Transverse colon (tissue), 4 donors: Measurements from ENCODE around the gene C5orf63. TPM values are rescaled to one million over a fixed set of nuclear protein-coding genes. Genes with fewer than 3 reads are reported as not detected.
A peak's percentile ranks its signal among the peaks of the same experiment; 100 is the strongest.

ENCODE experiments used
- DNase-seq: peaks from one replicate; pipeline ENCODE4 v3.0.0-alpha.2; 2019
- H3K27ac ChIP-seq, 4 donors: fragments of 200-600 bp; sonication (generic); 2 replicates each; pipeline ENCODE4 v1.5.1; 2016 to 2018; ENCODE audit warnings: inconsistent platforms in 4 of 4
- H3K27me3 ChIP-seq: fragments of 200-600 bp; sonication (generic); 2 replicates; pipeline ENCODE4 v1.5.1; 2017; ENCODE audit warnings: inconsistent platforms
- H3K36me3 ChIP-seq, 4 donors: fragments of 200-600 bp; sonication (generic); 2 replicates each; pipeline ENCODE4 v1.5.1; 2017 to 2019; ENCODE audit warnings: inconsistent platforms in 4 of 4
- H3K4me1 ChIP-seq, 4 donors: fragments of 200-600 bp; sonication (generic); 2 replicates each; pipeline ENCODE4 v1.5.1; 2017 to 2020; ENCODE audit warnings: inconsistent platforms in 4 of 4
- H3K4me3 ChIP-seq, 4 donors: fragments of 200-600 bp; sonication (generic); 1 replicate in 1 of 4; 2 replicates in 3 of 4; pipeline versions ENCODE4 v1.5.1 to v1.6.1; 2017 to 2019; ENCODE audit warnings: inconsistent platforms in 4 of 4
- H3K9me3 ChIP-seq, 2 donors: fragments of 200-600 bp; sonication (generic); 2 replicates each; pipeline ENCODE4 v1.5.1; 2017 to 2019; ENCODE audit warnings: inconsistent platforms in 2 of 2
- CTCF ChIP-seq, 5 experiments: fragments of 200-600 bp in 3 of 5; fragments of 450-650 bp in 2 of 5; sonication (generic) in 3 of 5; IDR thresholded peaks; 1 replicate in 2 of 5; 2 replicates in 3 of 5; pipeline ENCODE4 v1.5.1; 2016 to 2017; ENCODE audit warnings: antibody characterized with exemption in 5 of 5, inconsistent platforms in 3 of 5, mild to moderate bottlenecking in 2 of 5, moderate library complexity in 1 of 5
- EP300 ChIP-seq: sonication (generic); formaldehyde crosslinking; IDR thresholded peaks from one replicate; pipeline ENCODE4 v1.6.1; 2017; ENCODE audit warnings: antibody characterized with exemption, low read depth
- POLR2A ChIP-seq: fragments of 450-650 bp; IDR thresholded peaks from one replicate; pipeline ENCODE4 v1.6.1; 2016; ENCODE audit warnings: antibody characterized with exemption, mild to moderate bottlenecking, moderate library complexity
- POLR2AphosphoS5 ChIP-seq, 3 donors: sonication (generic); formaldehyde crosslinking; IDR thresholded peaks; one replicate each; pipeline ENCODE4 v1.6.1; 2016; ENCODE audit warnings: antibody characterized with exemption in 3 of 3
- WGBS, 2 donors: methylation state at CpG; one replicate each; pipeline ENCODE4 v1.1.5; 2018; ENCODE audit warnings: low coverage in 1 of 2; 5-methylcytosine and 5-hydroxymethylcytosine counted together
- in situ Hi-C, 4 donors: fragments of 200-750 bp; cut with MboI; loops; one replicate each; pipeline versions ENCODE4 v1.15.0 to v1.15.1; 2017; ENCODE audit warnings: low sequenced_read_pairs in 3 of 4, low pct_ligation_motif_present in 1 of 4, low pct_unique_long_range_greater_than_20kb in 1 of 4
- intact Hi-C: fragments of 100-400 bp; cut with DNase I; formaldehyde crosslinking; loops from one replicate; pipeline ENCODE4 v1.15.1; 2023; ENCODE audit warnings: low total_unique reads
- total RNA-seq, 4 donors: library from RNA; depleted of rRNA; stranded (reverse); fragments of >200 nt; gene quantifications; one replicate each; pipeline ENCODE4 v1.1.0, GENCODE V29; 2016

The C5orf63 gene
- total RNA-seq, 4 donors from 2014 or later: 2.4 to 33.7 (median 12.2) TPM

GRCh38 chr5:127088251-127088650 is 14.9 kb upstream of the C5orf63 start:
- no peaks in the 10 kb centered on the region for H3K27me3 ChIP-seq
- in situ Hi-C loops: no loop called here
- 50 to 75% methylated on average over 1 of the region's 1 CpG for WGBS, 2 donors
- TF ChIP-seq POLR2A: no peak
- TF ChIP-seq POLR2AphosphoS5 (IDR thresholded peaks at IDR 0.05): peak in 1 of 3 donors; percentile 11
- no peak for TF ChIP-seq CTCF (IDR thresholded peaks at IDR 0.05)
- TF ChIP-seq EP300: no peak
- H3K36me3 ChIP-seq: no peaks in the 10 kb centered on the region
- no peaks in the 10 kb centered on the region for H3K9me3 ChIP-seq
- intact Hi-C loops: no loop called here
- H3K4me1 ChIP-seq: no peaks in the 10 kb centered on the region
- no peak overlapping the region for H3K27ac ChIP-seq
- H3K4me3 ChIP-seq: no peak overlapping the region
- DNase-seq: peak; percentile 26

- in situ Hi-C loops: no loop called here
- Histone ChIP-seq H3K9me3 (no peaks in the 10 kb centered on the region), H3K4me3 (no peak overlapping the region), H3K36me3 (no peaks in the 10 kb centered on the region), H3K27ac (no peak overlapping the region), H3K27me3 (no peaks in the 10 kb centered on the region), H3K4me1 (no peaks in the 10 kb centered on the region)
- no peak for TF ChIP-seq POLR2AphosphoS5 (IDR thresholded peaks at IDR 0.05)
- no peak for TF ChIP-seq POLR2A
- TF ChIP-seq EP300: no peak
- no peak for TF ChIP-seq CTCF (IDR thresholded peaks at IDR 0.05)
- DNase-seq: no peak
- 88 to 100% methylated on average over 2 of the region's 2 CpGs for WGBS, 2 donors
- intact Hi-C loops: no loop called here
Observed at GRCh38 chr5:127086589-127086988, 13.3 kb upstream of the C5orf63 start.

- Histone ChIP-seq H3K4me3 (no peak overlapping the region), H3K27ac (no peak overlapping the region), H3K36me3 (no peaks in the 10 kb centered on the region), H3K27me3 (no peaks in the 10 kb centered on the region), H3K4me1 (no peaks in the 10 kb centered on the region), H3K9me3 (no peaks in the 10 kb centered on the region)
- WGBS, 2 donors: 90 to 98% methylated on average over 5 of the region's 5 CpGs
- TF ChIP-seq POLR2AphosphoS5 (IDR thresholded peaks at IDR 0.05) (no peak), POLR2A (no peak), CTCF (IDR thresholded peaks at IDR 0.05) (no peak), EP300 (no peak)
- no peak for DNase-seq
- in situ Hi-C loops: no loop called here
- intact Hi-C loops: no loop called here
Observed at GRCh38 chr5:127085796-127086195, 12.5 kb upstream of the C5orf63 start.

- H3K27ac ChIP-seq: no peak overlapping the region
- no peak for DNase-seq
- intact Hi-C loops (no loop called here), in situ Hi-C loops (no loop called here)
- no peak overlapping the region for H3K4me3 ChIP-seq
- no peaks in the 10 kb centered on the region for H3K36me3 ChIP-seq
- no peaks in the 10 kb centered on the region for H3K4me1 ChIP-seq
- 75 to 81% methylated on average over 1 to 2 of the region's 2 CpGs for WGBS, 2 donors
- H3K9me3 ChIP-seq: no peaks in the 10 kb centered on the region
- TF ChIP-seq POLR2A (no peak), EP300 (no peak), CTCF (IDR thresholded peaks at IDR 0.05) (no peak), POLR2AphosphoS5 (IDR thresholded peaks at IDR 0.05) (no peak)
- no peaks in the 10 kb centered on the region for H3K27me3 ChIP-seq
Observed at GRCh38 chr5:127085371-127085770, 12.1 kb upstream of the C5orf63 start.
